H1 (cell line): Measurements from ENCODE around the gene MSI2.

ENCODE experiments used
- CTCF ChIP-seq, 3 experiments: IDR thresholded peaks; 1 replicate in 2 of 3; 2 replicates in 1 of 3; pipeline versions ENCODE4 v1.5.1 to v1.6.1; 2011; ENCODE audit warnings: low read length in 3 of 3, mild to moderate bottlenecking in 3 of 3, inconsistent platforms in 2 of 3, low read depth in 1 of 3, moderate library complexity in 1 of 3; ENCODE audit not compliant: insufficient read depth in 1 of 3; ENCODE audit errors: control extremely low read depth in 1 of 3
- POLR2A ChIP-seq, 2 experiments: IDR thresholded peaks; 1 replicate in 1 of 2; 2 replicates in 1 of 2; pipeline ENCODE4 v1.6.1; 2011; ENCODE audit warnings: low read depth in 2 of 2, low read length in 2 of 2, mild to moderate bottlenecking in 2 of 2; ENCODE audit errors: control extremely low read depth in 1 of 2

GRCh38 chr17:57389473-57389872 lies 133.2 kb downstream of the MSI2 start:
- TF ChIP-seq CTCF (IDR thresholded peaks at IDR 0.05; ENCODE audit: control extremely low read depth in 1 of 3, insufficient read depth in 1 of 3, low read depth in 1 of 3, low read length in 3 of 3) (no peak), POLR2A (IDR thresholded peaks at IDR 0.05; ENCODE audit: control extremely low read depth in 1 of 2, low read depth in 2 of 2, low read length in 2 of 2) (no peak)
